ENCODE data around the gene PFAS. TPM values are rescaled to one million over a fixed set of nuclear protein-coding genes. Genes with fewer than 3 reads are reported as not detected.

PFAS gene
- total and polyA plus RNA-seq, 2 experiments from 2014 or later: 96.1 to 168 TPM

DNA sequence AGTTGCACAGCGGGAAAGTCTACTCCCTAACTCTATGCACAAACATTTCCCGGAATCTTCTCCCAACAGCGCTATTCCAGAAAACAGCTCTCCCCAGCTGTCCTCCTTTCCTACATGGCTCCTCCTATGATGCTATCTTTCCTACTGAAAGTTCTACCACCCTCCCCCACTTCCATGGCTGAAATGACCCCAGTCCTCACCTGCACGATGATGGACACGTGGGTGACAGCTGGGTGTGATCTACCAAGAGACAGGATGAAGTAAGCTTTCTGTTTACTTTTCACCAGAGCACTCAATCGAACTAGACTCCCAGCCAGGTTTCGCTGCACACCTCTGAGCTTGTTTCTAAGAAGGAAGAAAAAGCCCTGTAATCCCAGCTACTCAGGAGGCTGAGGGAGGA lies 11.9 kb upstream of the PFAS start:
- Histone ChIP-seq H3K4me3 (no peak overlapping the region), H3K9me2 (ENCODE audit: insufficient read depth) (no peaks in the 10 kb centered on the region), H2AFZ (no peak overlapping the region), H3K4me2 (no peak overlapping the region), H3K4me1 (ENCODE audit: insufficient read depth) (no peaks in the 10 kb centered on the region), H3K27me3 (ENCODE audit: insufficient read depth) (no peaks in the 10 kb centered on the region), H3K27ac (ENCODE audit: low read depth) (no peak overlapping the region), H3F3A (replicated peaks; ENCODE audit: low read depth) (no peaks in the 10 kb centered on the region), H3K36me3 (ENCODE audit: insufficient read depth) (peaks cover 26% of the 10 kb centered on the region), H4K20me1 (replicated peaks; ENCODE audit: insufficient read depth) (peaks cover 4% of the 10 kb centered on the region), H3K79me2 (replicated peaks; ENCODE audit: insufficient read depth) (peaks cover 6% of the 10 kb centered on the region; the same call in 1 of the 2 replicates)
- peaks cover 4% of the 10 kb centered on the region for H3K27me3 Mint-ChIP-seq (ENCODE audit: insufficient read depth, low read depth, poor library complexity)
- no peak overlapping the region for H3K27ac Mint-ChIP-seq
- no peak overlapping the region for H3K4me3 Mint-ChIP-seq
- H3K9me3 Mint-ChIP-seq: no peaks in the 10 kb centered on the region
- DNase-seq (ENCODE audit: low spot score): no peak
- H3K4me1 Mint-ChIP-seq: no peaks in the 10 kb centered on the region
- peaks cover 56% of the 10 kb centered on the region for H3K36me3 Mint-ChIP-seq (ENCODE audit: low read depth)
- no peak for ATAC-seq
- no peak for TF ChIP-seq EZH2 (IDR thresholded peaks at IDR 0.05; ENCODE audit: low read depth, unreplicated experiment)
- no peak for TF ChIP-seq NANOG (IDR thresholded peaks at IDR 0.05; ENCODE audit: borderline replicate concordance)
- TF ChIP-seq ZNF462 (CRISPR knock-in tag; IDR thresholded peaks at IDR 0.05): no peak
- TF ChIP-seq, protein P1, sequence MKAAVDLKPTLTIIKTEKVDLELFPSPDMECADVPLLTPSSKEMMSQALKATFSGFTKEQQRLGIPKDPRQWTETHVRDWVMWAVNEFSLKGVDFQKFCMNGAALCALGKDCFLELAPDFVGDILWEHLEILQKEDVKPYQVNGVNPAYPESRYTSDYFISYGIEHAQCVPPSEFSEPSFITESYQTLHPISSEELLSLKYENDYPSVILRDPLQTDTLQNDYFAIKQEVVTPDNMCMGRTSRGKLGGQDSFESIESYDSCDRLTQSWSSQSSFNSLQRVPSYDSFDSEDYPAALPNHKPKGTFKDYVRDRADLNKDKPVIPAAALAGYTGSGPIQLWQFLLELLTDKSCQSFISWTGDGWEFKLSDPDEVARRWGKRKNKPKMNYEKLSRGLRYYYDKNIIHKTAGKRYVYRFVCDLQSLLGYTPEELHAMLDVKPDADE (IDR thresholded peaks at IDR 0.05): no peak
- TF ChIP-seq, protein P2, sequence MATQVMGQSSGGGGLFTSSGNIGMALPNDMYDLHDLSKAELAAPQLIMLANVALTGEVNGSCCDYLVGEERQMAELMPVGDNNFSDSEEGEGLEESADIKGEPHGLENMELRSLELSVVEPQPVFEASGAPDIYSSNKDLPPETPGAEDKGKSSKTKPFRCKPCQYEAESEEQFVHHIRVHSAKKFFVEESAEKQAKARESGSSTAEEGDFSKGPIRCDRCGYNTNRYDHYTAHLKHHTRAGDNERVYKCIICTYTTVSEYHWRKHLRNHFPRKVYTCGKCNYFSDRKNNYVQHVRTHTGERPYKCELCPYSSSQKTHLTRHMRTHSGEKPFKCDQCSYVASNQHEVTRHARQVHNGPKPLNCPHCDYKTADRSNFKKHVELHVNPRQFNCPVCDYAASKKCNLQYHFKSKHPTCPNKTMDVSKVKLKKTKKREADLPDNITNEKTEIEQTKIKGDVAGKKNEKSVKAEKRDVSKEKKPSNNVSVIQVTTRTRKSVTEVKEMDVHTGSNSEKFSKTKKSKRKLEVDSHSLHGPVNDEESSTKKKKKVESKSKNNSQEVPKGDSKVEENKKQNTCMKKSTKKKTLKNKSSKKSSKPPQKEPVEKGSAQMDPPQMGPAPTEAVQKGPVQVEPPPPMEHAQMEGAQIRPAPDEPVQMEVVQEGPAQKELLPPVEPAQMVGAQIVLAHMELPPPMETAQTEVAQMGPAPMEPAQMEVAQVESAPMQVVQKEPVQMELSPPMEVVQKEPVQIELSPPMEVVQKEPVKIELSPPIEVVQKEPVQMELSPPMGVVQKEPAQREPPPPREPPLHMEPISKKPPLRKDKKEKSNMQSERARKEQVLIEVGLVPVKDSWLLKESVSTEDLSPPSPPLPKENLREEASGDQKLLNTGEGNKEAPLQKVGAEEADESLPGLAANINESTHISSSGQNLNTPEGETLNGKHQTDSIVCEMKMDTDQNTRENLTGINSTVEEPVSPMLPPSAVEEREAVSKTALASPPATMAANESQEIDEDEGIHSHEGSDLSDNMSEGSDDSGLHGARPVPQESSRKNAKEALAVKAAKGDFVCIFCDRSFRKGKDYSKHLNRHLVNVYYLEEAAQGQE (IDR thresholded peaks at IDR 0.05; ENCODE audit: unreplicated experiment): no peak
- no peak for TF ChIP-seq ZNF114 (CRISPR knock-in tag; IDR thresholded peaks at IDR 0.05)
- TF ChIP-seq STAT1 (IDR thresholded peaks at IDR 0.05; ENCODE audit: unreplicated experiment): no peak
- no peak for TF ChIP-seq EZH2phosphoT487 (IDR thresholded peaks at IDR 0.05; ENCODE audit: unreplicated experiment)
- TF ChIP-seq, protein P3, sequence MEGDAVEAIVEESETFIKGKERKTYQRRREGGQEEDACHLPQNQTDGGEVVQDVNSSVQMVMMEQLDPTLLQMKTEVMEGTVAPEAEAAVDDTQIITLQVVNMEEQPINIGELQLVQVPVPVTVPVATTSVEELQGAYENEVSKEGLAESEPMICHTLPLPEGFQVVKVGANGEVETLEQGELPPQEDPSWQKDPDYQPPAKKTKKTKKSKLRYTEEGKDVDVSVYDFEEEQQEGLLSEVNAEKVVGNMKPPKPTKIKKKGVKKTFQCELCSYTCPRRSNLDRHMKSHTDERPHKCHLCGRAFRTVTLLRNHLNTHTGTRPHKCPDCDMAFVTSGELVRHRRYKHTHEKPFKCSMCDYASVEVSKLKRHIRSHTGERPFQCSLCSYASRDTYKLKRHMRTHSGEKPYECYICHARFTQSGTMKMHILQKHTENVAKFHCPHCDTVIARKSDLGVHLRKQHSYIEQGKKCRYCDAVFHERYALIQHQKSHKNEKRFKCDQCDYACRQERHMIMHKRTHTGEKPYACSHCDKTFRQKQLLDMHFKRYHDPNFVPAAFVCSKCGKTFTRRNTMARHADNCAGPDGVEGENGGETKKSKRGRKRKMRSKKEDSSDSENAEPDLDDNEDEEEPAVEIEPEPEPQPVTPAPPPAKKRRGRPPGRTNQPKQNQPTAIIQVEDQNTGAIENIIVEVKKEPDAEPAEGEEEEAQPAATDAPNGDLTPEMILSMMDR (conservative IDR thresholded peaks at IDR 0.05; ENCODE audit: low read depth in 2 of 2): no peak
- TF ChIP-seq CREB1 (CRISPR knock-in tag; IDR thresholded peaks at IDR 0.05; ENCODE audit: low read depth): no peak
- no peak for TF ChIP-seq ZNF331 (CRISPR knock-in tag; IDR thresholded peaks at IDR 0.05; ENCODE audit: low read depth)

Data from GM23338 (cell line).